GM21367 (cell line): ENCODE data around the gene DIP2B.

ENCODE experiments used
- ATAC-seq: cut with Tn5 transposase; IDR thresholded peaks from one replicate; pipeline ENCODE4 v1.9.1; 2021; ENCODE audit not compliant: unreplicated experiment

The DIP2B gene

GRCh38 chr12:50718760-50719159 lies 214.0 kb downstream of the DIP2B start:
- ATAC-seq, result no peak

- no peak for ATAC-seq
Observed at GRCh38 chr12:50720085-50720484, 215.3 kb downstream of the DIP2B start.

GRCh38 chr12:50720501-50720900 lies 215.7 kb downstream of the DIP2B start:
- no peak for ATAC-seq

GRCh38 chr12:50723865-50724264 lies 219.1 kb downstream of the DIP2B start:
- no peak for ATAC-seq

GRCh38 chr12:50725011-50725942 lies 220.5 kb downstream of the DIP2B start:
- no peak for ATAC-seq

GRCh38 chr12:50727466-50727865 lies 222.7 kb downstream of the DIP2B start:
- no peak for ATAC-seq

GRCh38 chr12:50728417-50728816 lies 223.6 kb downstream of the DIP2B start:
- no peak for ATAC-seq

GRCh38 chr12:50728841-50729240 lies 224.1 kb downstream of the DIP2B start:
- no peak for ATAC-seq

GRCh38 chr12:50732591-50732990 lies 227.8 kb downstream of the DIP2B start:
- no peak for ATAC-seq

- ATAC-seq, result no peak
Observed at GRCh38 chr12:50733706-50734105, 228.9 kb downstream of the DIP2B start.

- no peak for ATAC-seq
Observed at GRCh38 chr12:50734409-50735263, 229.9 kb downstream of the DIP2B start.

GRCh38 chr12:50739611-50740010 lies 234.8 kb downstream of the DIP2B start:
- no peak for ATAC-seq

- no peak for ATAC-seq
Observed at GRCh38 chr12:50740307-50740706, 235.5 kb downstream of the DIP2B start.

- no peak for ATAC-seq
Observed at GRCh38 chr12:50742776-50743175, 238.0 kb downstream of the DIP2B start.

- ATAC-seq, result no peak
Observed at GRCh38 chr12:50745861-50746260, 241.1 kb downstream of the DIP2B start.

- no peak for ATAC-seq
Observed at GRCh38 chr12:50746431-50746830, 241.6 kb downstream of the DIP2B start.

- no peak for ATAC-seq
Observed at GRCh38 chr12:50747817-50748216, 243.0 kb downstream of the DIP2B start.

- ATAC-seq, result no peak
Observed at GRCh38 chr12:50749459-50749882, 244.7 kb downstream of the DIP2B start.

- no peak for ATAC-seq
Observed at GRCh38 chr12:50750366-50750765, 245.6 kb downstream of the DIP2B start.

- no peak for ATAC-seq
Observed at GRCh38 chr12:50751948-50752721, 247.3 kb downstream of the DIP2B start.

- ATAC-seq, result no peak
Observed at GRCh38 chr12:50753232-50753769, 248.5 kb downstream of the DIP2B start.
